Measurements from ENCODE around the gene SUCNR1.
"Not testable (repeated sequence)": the region's sequence is repeated elsewhere in the genome, so short reads cannot be mapped to it uniquely, and the experiment has no call there.

SUCNR1 gene

DNA sequence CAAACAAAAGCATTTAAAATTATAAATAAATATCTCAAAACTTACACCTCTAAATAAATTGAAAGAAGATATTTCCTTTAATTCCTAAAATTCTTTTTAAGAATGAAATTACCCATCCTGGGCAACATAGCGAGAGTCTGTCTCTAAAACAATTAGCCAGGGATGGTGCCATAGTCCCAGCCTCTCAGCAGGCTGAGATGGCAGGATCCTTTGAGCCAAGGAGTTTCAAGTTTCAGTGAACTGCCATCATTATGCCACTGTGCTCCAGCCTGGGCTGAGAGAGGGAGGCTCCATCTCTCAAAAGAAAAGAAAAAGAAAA, 34.2 kb upstream of the SUCNR1 start:
- Mint-ChIP-seq H3K4me1 (peaks cover 23% of the 10 kb centered on the region), H3K27ac (no peak overlapping the region), H3K36me3 (ENCODE audit: low read depth) (no peaks in the 10 kb centered on the region), H3K9me3 (no peaks in the 10 kb centered on the region), H3K4me3 (no peak overlapping the region), H3K27me3 (ENCODE audit: low read depth, poor library complexity) (no peaks in the 10 kb centered on the region)
- DNase-seq: no peak
- TF ChIP-seq, protein P1, sequence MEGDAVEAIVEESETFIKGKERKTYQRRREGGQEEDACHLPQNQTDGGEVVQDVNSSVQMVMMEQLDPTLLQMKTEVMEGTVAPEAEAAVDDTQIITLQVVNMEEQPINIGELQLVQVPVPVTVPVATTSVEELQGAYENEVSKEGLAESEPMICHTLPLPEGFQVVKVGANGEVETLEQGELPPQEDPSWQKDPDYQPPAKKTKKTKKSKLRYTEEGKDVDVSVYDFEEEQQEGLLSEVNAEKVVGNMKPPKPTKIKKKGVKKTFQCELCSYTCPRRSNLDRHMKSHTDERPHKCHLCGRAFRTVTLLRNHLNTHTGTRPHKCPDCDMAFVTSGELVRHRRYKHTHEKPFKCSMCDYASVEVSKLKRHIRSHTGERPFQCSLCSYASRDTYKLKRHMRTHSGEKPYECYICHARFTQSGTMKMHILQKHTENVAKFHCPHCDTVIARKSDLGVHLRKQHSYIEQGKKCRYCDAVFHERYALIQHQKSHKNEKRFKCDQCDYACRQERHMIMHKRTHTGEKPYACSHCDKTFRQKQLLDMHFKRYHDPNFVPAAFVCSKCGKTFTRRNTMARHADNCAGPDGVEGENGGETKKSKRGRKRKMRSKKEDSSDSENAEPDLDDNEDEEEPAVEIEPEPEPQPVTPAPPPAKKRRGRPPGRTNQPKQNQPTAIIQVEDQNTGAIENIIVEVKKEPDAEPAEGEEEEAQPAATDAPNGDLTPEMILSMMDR (IDR thresholded peaks at IDR 0.05): no peak

GRCh38 chr3:151841801-151842200, 31.6 kb upstream of the SUCNR1 start:
- H3K36me3 Mint-ChIP-seq (ENCODE audit: low read depth): no peaks in the 10 kb centered on the region
- H3K27ac Mint-ChIP-seq: no peak overlapping the region
- DNase-seq: no peak
- TF ChIP-seq, protein P1 (IDR thresholded peaks at IDR 0.05): no peak
- no peaks in the 10 kb centered on the region for H3K9me3 Mint-ChIP-seq
- H3K27me3 Mint-ChIP-seq (ENCODE audit: low read depth, poor library complexity): no peaks in the 10 kb centered on the region
- H3K4me1 Mint-ChIP-seq: peaks cover 15% of the 10 kb centered on the region
- H3K4me3 Mint-ChIP-seq: no peak overlapping the region

DNA sequence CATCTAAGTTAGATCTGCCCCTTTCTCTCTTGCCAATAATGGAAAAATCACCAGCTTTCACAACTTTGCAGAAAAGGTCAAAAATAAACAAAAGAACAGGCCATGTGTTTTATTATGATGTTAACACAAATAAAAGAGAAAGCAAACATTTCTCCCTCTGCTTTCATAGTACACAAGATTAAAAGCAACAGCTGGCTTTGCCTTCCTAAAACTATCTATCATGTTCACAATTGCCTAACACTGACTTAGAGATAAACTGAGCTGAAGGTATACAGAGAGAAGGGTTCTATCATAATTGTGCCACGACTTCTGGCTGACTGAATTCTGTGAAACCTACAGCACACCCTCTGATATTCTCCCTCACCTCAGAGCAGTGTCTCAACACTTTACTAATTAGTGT, 30.2 kb upstream of the SUCNR1 start:
- TF ChIP-seq, protein P1 (IDR thresholded peaks at IDR 0.05): no peak
- Mint-ChIP-seq H3K4me1 (peaks cover 7% of the 10 kb centered on the region), H3K36me3 (ENCODE audit: low read depth) (no peaks in the 10 kb centered on the region), H3K9me3 (peaks cover under 1% of the 10 kb centered on the region), H3K27me3 (ENCODE audit: low read depth, poor library complexity) (no peaks in the 10 kb centered on the region), H3K4me3 (no peak overlapping the region), H3K27ac (peak overlapping the region; percentile 37)
- no peak for DNase-seq

DNA sequence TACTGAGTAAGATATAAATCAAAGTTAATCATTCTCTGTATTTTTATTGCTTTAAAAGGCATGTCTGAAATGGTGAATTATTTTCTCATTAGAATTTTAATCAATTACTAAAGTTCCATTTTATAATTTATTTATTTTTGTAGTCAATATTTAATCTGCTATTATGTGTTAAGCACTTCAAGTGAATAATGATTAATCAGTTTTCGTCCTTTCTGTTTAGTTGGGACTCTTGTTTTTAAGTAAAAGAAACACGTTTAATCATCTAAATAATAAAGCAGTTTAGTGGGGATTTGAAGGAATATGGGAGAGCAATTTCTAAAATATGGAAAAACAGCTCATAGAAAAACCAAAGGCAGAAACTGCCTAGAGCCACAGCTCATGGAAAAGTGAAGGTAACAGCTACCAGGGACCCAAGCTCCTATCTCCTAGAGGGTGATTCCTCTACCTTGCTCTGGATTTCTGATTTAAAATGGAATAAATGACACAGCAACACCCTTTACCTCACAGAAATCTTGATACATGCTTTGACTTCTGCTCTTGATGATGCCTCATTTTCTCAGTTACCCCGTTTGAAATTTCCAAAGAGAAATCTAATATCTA, 28.0 kb upstream of the SUCNR1 start:
- H3K4me3 Mint-ChIP-seq: no peak overlapping the region
- H3K27ac Mint-ChIP-seq: no peak overlapping the region
- TF ChIP-seq, protein P1 (IDR thresholded peaks at IDR 0.05): no peak
- peaks cover 4% of the 10 kb centered on the region for H3K36me3 Mint-ChIP-seq (ENCODE audit: low read depth)
- peaks cover 22% of the 10 kb centered on the region for H3K9me3 Mint-ChIP-seq
- DNase-seq: no peak
- H3K4me1 Mint-ChIP-seq: peaks cover 7% of the 10 kb centered on the region
- no peaks in the 10 kb centered on the region for H3K27me3 Mint-ChIP-seq (ENCODE audit: low read depth, poor library complexity)

DNA sequence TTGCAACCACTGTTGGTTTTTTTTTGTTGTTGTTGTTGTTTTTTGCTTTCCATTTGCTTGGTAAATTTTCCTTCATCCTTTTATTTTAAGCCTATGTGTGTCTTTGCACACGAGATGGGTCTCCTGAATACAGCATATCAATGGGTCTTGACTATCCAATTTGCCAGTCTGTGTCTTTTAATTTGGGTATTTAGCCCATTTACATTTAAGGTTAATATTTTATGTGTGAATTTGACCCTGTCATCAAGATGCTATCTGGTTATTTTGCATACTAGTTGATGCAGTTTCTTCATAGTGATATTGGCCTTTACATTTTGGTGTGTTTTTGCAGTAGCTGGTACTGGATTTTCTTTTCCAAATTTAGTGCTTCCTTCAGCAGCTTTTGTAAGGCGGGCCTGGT, 23.4 kb upstream of the SUCNR1 start:
- H3K27ac Mint-ChIP-seq; DNase-seq; H3K27me3 Mint-ChIP-seq (ENCODE audit: low read depth, poor library complexity); H3K4me3 Mint-ChIP-seq; H3K36me3 Mint-ChIP-seq (ENCODE audit: low read depth); H3K4me1 Mint-ChIP-seq: not testable (repeated sequence)
- H3K9me3 Mint-ChIP-seq: peaks cover 33% of the 10 kb centered on the region

DNA sequence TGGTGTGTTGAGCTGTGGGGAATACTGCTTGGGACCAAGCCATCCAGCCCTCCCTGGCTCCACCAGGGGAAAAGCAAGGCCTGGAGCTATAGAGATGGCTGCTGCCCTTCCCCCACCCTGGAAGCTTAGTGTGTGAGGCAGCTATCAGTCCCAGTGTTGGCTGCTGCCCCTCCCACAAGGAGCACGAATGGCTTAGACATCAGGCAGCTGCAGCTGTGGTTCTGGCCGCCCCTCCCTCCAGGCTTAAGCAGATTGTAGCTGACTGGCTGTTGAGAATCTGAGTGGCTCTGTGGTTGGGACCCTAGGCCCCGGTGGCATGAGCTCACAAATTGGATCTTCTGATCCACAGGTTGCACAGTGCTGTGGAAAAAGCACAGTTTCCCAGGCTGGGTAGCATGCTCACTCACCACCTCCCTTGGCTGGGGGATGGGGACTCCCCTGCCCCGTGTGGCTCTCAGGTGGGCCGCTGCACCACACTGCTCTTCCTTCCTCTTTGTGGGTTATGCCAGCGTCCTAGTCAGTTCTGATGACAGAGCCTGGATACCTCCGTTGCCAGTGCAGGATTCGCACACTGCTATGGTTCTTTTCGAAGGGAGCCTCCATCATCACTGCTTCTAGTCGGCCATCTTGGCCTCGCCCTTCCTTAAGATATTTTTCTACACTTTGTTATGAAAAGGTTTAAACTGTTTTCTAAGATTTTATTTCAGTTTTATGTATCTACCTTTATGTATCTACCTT, 21.2 kb upstream of the SUCNR1 start:
- Mint-ChIP-seq H3K9me3 (peaks cover 33% of the 10 kb centered on the region), H3K27me3 (ENCODE audit: low read depth, poor library complexity) (no peaks in the 10 kb centered on the region), H3K4me1 (no peaks in the 10 kb centered on the region), H3K4me3 (no peak overlapping the region), H3K27ac (no peak overlapping the region), H3K36me3 (ENCODE audit: low read depth) (peaks cover 4% of the 10 kb centered on the region)
- TF ChIP-seq, protein P1 (IDR thresholded peaks at IDR 0.05): no peak
- DNase-seq: no peak

Data from nephron progenitor cell (in vitro differentiated cells).